GM18519 (cell line): ENCODE measurements around the gene UGT1A8.

Experiments used
- ATAC-seq: cut with Tn5 transposase; IDR thresholded peaks from one replicate; pipeline ENCODE4 v1.9.1; 2021; ENCODE audit warnings: mild to moderate bottlenecking, moderate library complexity; ENCODE audit not compliant: unreplicated experiment, low FRiP score

UGT1A8 gene

GRCh38 chr2:233758141-233758540 lies 140.7 kb downstream of the UGT1A8 start:
- no peak for ATAC-seq

GRCh38 chr2:233758849-233759248 lies 141.4 kb downstream of the UGT1A8 start:
- ATAC-seq: no peak

GRCh38 chr2:233760043-233760442 lies 142.6 kb downstream of the UGT1A8 start, which contains the start of gene UGT1A1:
Gene UGT1A1 (plus strand): TSS chr2:233760270. CDS start chr2:233760288, 18 bp downstream.
- no peak for ATAC-seq

GRCh38 chr2:233761040-233761769 lies 143.8 kb downstream of the UGT1A8 start:
- no peak for ATAC-seq

GRCh38 chr2:233764264-233764663 lies 146.8 kb downstream of the UGT1A8 start:
- ATAC-seq: no peak

GRCh38 chr2:233764761-233765160 lies 147.3 kb downstream of the UGT1A8 start:
- ATAC-seq: no peak

GRCh38 chr2:233766416-233766815 lies 149.0 kb downstream of the UGT1A8 start:
- no peak for ATAC-seq

GRCh38 chr2:233768076-233768475 lies 150.6 kb downstream of the UGT1A8 start:
- ATAC-seq: no peak

- ATAC-seq: no peak
Measured at GRCh38 chr2:233769260-233769659, 151.8 kb downstream of the UGT1A8 start.

- no peak for ATAC-seq
Measured at GRCh38 chr2:233772153-233772552, 154.7 kb downstream of the UGT1A8 start.

GRCh38 chr2:233772583-233772982 lies 155.2 kb downstream of the UGT1A8 start:
- no peak for ATAC-seq

GRCh38 chr2:233773854-233774253 lies 156.4 kb downstream of the UGT1A8 start:
- ATAC-seq: no peak

GRCh38 chr2:233775414-233775813 lies 158.0 kb downstream of the UGT1A8 start:
- ATAC-seq: no peak

GRCh38 chr2:233778030-233778429 lies 160.6 kb downstream of the UGT1A8 start, which contains the start of gene MROH2A:
Gene MROH2A (plus strand): TSS chr2:233778330. CDS start chr2:233779359, 1,029 bp downstream.
- ATAC-seq: no peak

- no peak for ATAC-seq
Measured at GRCh38 chr2:233779722-233780121, 162.3 kb downstream of the UGT1A8 start.

GRCh38 chr2:233780771-233781170 lies 163.3 kb downstream of the UGT1A8 start:
- ATAC-seq: no peak

- ATAC-seq: no peak
Measured at GRCh38 chr2:233789554-233789953, 172.1 kb downstream of the UGT1A8 start.

- ATAC-seq: no peak
Measured at GRCh38 chr2:233791151-233791882, 173.9 kb downstream of the UGT1A8 start.

- no peak for ATAC-seq
Measured at GRCh38 chr2:233791883-233792329, 174.5 kb downstream of the UGT1A8 start.

- ATAC-seq: no peak
Measured at GRCh38 chr2:233792720-233793119, 175.3 kb downstream of the UGT1A8 start.

GRCh38 chr2:233793465-233794127 lies 176.2 kb downstream of the UGT1A8 start:
- ATAC-seq: no peak
